ENCODE measurements around the gene EDIL3. TPM values are rescaled to one million over a fixed set of nuclear protein-coding genes. Genes with fewer than 3 reads are reported as not detected.

Gene EDIL3
- total and polyA plus RNA-seq, 9 of the 15 experiments (the other 6 are each of a cell fraction or from before 2014, with no cell fraction given): 0.09 TPM; not detected in 8

- TF ChIP-seq XRCC4 (IDR thresholded peaks at IDR 0.05; ENCODE audit: extremely low read depth, insufficient read depth, insufficient read length): no peak
- TF ChIP-seq, protein P1, sequence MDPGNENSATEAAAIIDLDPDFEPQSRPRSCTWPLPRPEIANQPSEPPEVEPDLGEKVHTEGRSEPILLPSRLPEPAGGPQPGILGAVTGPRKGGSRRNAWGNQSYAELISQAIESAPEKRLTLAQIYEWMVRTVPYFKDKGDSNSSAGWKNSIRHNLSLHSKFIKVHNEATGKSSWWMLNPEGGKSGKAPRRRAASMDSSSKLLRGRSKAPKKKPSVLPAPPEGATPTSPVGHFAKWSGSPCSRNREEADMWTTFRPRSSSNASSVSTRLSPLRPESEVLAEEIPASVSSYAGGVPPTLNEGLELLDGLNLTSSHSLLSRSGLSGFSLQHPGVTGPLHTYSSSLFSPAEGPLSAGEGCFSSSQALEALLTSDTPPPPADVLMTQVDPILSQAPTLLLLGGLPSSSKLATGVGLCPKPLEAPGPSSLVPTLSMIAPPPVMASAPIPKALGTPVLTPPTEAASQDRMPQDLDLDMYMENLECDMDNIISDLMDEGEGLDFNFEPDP (CRISPR knock-in tag; IDR thresholded peaks at IDR 0.05): no peak
- TF ChIP-seq RNF2 (IDR thresholded peaks at IDR 0.05): no peak
- no peak for TF ChIP-seq ZNF124 (CRISPR knock-in tag; IDR thresholded peaks at IDR 0.05)
- TF ChIP-seq, protein P2, sequence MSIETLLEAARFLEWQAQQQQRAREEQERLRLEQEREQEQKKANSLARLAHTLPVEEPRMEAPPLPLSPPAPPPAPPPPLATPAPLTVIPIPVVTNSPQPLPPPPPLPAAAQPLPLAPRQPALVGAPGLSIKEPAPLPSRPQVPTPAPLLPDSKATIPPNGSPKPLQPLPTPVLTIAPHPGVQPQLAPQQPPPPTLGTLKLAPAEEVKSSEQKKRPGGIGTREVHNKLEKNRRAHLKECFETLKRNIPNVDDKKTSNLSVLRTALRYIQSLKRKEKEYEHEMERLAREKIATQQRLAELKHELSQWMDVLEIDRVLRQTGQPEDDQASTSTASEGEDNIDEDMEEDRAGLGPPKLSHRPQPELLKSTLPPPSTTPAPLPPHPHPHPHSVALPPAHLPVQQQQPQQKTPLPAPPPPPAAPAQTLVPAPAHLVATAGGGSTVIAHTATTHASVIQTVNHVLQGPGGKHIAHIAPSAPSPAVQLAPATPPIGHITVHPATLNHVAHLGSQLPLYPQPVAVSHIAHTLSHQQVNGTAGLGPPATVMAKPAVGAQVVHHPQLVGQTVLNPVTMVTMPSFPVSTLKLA (conservative IDR thresholded peaks at IDR 0.05): no peak
- no peak for TF ChIP-seq HBP1 (CRISPR knock-in tag; IDR thresholded peaks at IDR 0.05)
Observed at GRCh38 chr5:84285641-84286637, 98.7 kb downstream of the EDIL3 start (continued).

Measured in K562 (cell line).